Measurements from ENCODE around the gene BCAN.

GRCh38 chr1:156648496-156648895, 6.6 kb downstream of the BCAN start:
- TF ChIP-seq POLR2A (IDR thresholded peaks at IDR 0.05) (no peak), CTCF (IDR thresholded peaks at IDR 0.05) (no peak)

All from lower leg skin (tissue), 3 donors.